Activated CD4-positive, alpha-beta T cell treated with anti-CD3 and anti-CD28 coated beads for 24 hours (primary cell): ENCODE results near the gene RIPOR3.
"Not testable (repeated sequence)": the region's sequence is repeated elsewhere in the genome, so short reads cannot be mapped to it uniquely, and the experiment has no call there.

Experiments used
- DNase-seq, 2 donors: peaks; one replicate each; pipeline ENCODE4 v3.0.0-alpha.2; 2020; ENCODE audit warnings: low read depth in 2 of 2

The RIPOR3 gene

GRCh38 chr20:50607850-50608749 lies 83.2 kb downstream of the RIPOR3 start:
- DNase-seq: no peak

- no peak for DNase-seq
Measured at GRCh38 chr20:50607436-50607835, 83.9 kb downstream of the RIPOR3 start.

GRCh38 chr20:50605136-50605535 lies 86.2 kb downstream of the RIPOR3 start:
- no peak for DNase-seq

- DNase-seq: no peak
Measured at GRCh38 chr20:50604451-50604850, 86.9 kb downstream of the RIPOR3 start.

- no peak for DNase-seq
Measured at GRCh38 chr20:50602432-50603088, 88.8 kb downstream of the RIPOR3 start.

GRCh38 chr20:50601511-50602431 lies 89.6 kb downstream of the RIPOR3 start:
- no peak for DNase-seq

- no peak for DNase-seq
Measured at GRCh38 chr20:50600281-50600895, 91.0 kb downstream of the RIPOR3 start.

GRCh38 chr20:50598768-50599167 lies 92.6 kb downstream of the RIPOR3 start:
- DNase-seq: not testable (repeated sequence)

GRCh38 chr20:50598074-50598473 lies 93.3 kb downstream of the RIPOR3 start:
- DNase-seq: no peak

- no peak for DNase-seq
Measured at GRCh38 chr20:50597406-50597969, 93.9 kb downstream of the RIPOR3 start.

- no peak for DNase-seq
Measured at GRCh38 chr20:50596694-50597021, 94.7 kb downstream of the RIPOR3 start.

- DNase-seq: no peak
Measured at GRCh38 chr20:50595988-50596693, 95.2 kb downstream of the RIPOR3 start.

GRCh38 chr20:50595433-50595895 lies 95.9 kb downstream of the RIPOR3 start:
- no peak for DNase-seq

GRCh38 chr20:50594591-50595432 lies 96.5 kb downstream of the RIPOR3 start:
- no peak for DNase-seq

GRCh38 chr20:50594231-50594590 lies 97.1 kb downstream of the RIPOR3 start:
- DNase-seq: no peak

- no peak for DNase-seq
Measured at GRCh38 chr20:50593005-50593335, 98.4 kb downstream of the RIPOR3 start.

GRCh38 chr20:50592282-50593004 lies 98.9 kb downstream of the RIPOR3 start:
- no peak for DNase-seq

- no peak for DNase-seq
Measured at GRCh38 chr20:50591233-50591852, 100.0 kb downstream of the RIPOR3 start.

- DNase-seq: no peak
Measured at GRCh38 chr20:50590348-50590664, 101.0 kb downstream of the RIPOR3 start.
